ENCODE data around the gene HECTD3. TPM values are rescaled to one million over a fixed set of nuclear protein-coding genes. Genes with fewer than 3 reads are reported as not detected.

The HECTD3 gene
- 10 to 100 TPM in 2 of 3 donors, 1 to 10 TPM in 1; 8.2 to 22.4 (median 17.5) TPM for polyA plus RNA-seq

GRCh38 chr1:45010855-45011811 is at the start of gene HECTD3:
HECTD3 (minus strand) TSS chr1:45011324; CDS start chr1:45011257, 67 bp downstream.
- Mint-ChIP-seq H3K4me1 (peaks cover 47 to 61% of the 10 kb centered on the region in 2 donors), H3K27me3 (ENCODE audit: low read depth in 3 of 3) (peaks cover 2 to 4% (median 3%) of the 10 kb centered on the region in 3 donors), H3K36me3 (peaks cover 11 to 17% (median 15%) of the 10 kb centered on the region in 3 donors), H3K4me3 (peak within 1 kb of the TSS; percentile 88 to 96 (median 91)), H3K27ac (peak within 1 kb of the TSS; percentile 86 to 97 (median 92)), H3K9me3 (no peaks in the 10 kb centered on the region)
- DNase-seq = peak; percentile 70 to 73 (median 71)

GRCh38 chr1:45059829-45060228 is 48.7 kb upstream of the HECTD3 start:
- no peak overlapping the region for H3K4me3 Mint-ChIP-seq
- DNase-seq = no peak
- no peaks in the 10 kb centered on the region for H3K9me3 Mint-ChIP-seq
- H3K4me1 Mint-ChIP-seq = no peaks in the 10 kb centered on the region
- no peak overlapping the region for H3K27ac Mint-ChIP-seq
- H3K36me3 Mint-ChIP-seq = peaks cover 0 to 8% (median 0%) of the 10 kb centered on the region in 3 donors
- H3K27me3 Mint-ChIP-seq (ENCODE audit: low read depth in 3 of 3) = peaks cover 0 to 3% (median 0%) of the 10 kb centered on the region in 3 donors

GRCh38 chr1:45057542-45057941 is 46.4 kb upstream of the HECTD3 start:
- Mint-ChIP-seq H3K4me1 (no peaks in the 10 kb centered on the region), H3K27ac (no peak overlapping the region), H3K4me3 (no peak overlapping the region), H3K9me3 (no peaks in the 10 kb centered on the region), H3K27me3 (ENCODE audit: low read depth in 3 of 3) (peaks cover 0 to 2% (median 0%) of the 10 kb centered on the region in 3 donors), H3K36me3 (peaks cover 0 to 8% (median 0%) of the 10 kb centered on the region in 3 donors)
- DNase-seq = no peak

GRCh38 chr1:45051005-45051772 is 40.1 kb upstream of the HECTD3 start:
- Mint-ChIP-seq H3K27me3 (ENCODE audit: low read depth in 3 of 3) (no peaks in the 10 kb centered on the region), H3K4me3 (peak overlapping the region; percentile 68 to 82 (median 77)), H3K9me3 (no peaks in the 10 kb centered on the region), H3K36me3 (peaks cover 0 to 8% (median 0%) of the 10 kb centered on the region in 3 donors), H3K27ac (peak overlapping the region; percentile 85 to 91 (median 88)), H3K4me1 (peaks cover 10 to 14% of the 10 kb centered on the region in 2 donors)
- peak in 2 of 3 donors; percentile 1 to 14 for DNase-seq

GRCh38 chr1:45047032-45047431 is 35.9 kb upstream of the HECTD3 start:
- Mint-ChIP-seq H3K4me1 (peaks cover 10 to 14% of the 10 kb centered on the region in 2 donors), H3K4me3 (no peak overlapping the region), H3K9me3 (no peaks in the 10 kb centered on the region), H3K27ac (no peak overlapping the region), H3K27me3 (ENCODE audit: low read depth in 3 of 3) (no peaks in the 10 kb centered on the region), H3K36me3 (peaks cover 0 to 4% (median 0%) of the 10 kb centered on the region in 3 donors)
- DNase-seq = no peak

- Mint-ChIP-seq H3K4me1 (no peaks in the 10 kb centered on the region), H3K4me3 (no peak overlapping the region), H3K9me3 (no peaks in the 10 kb centered on the region), H3K27ac (no peak overlapping the region), H3K27me3 (ENCODE audit: low read depth in 3 of 3) (no peaks in the 10 kb centered on the region), H3K36me3 (peaks cover 0 to 4% (median 0%) of the 10 kb centered on the region in 3 donors)
- DNase-seq = no peak
Measured at GRCh38 chr1:45044916-45045315, 33.8 kb upstream of the HECTD3 start.

- peaks cover 3 to 4% (median 3%) of the 10 kb centered on the region in 3 donors for H3K36me3 Mint-ChIP-seq
- H3K4me3 Mint-ChIP-seq = no peak overlapping the region
- no peaks in the 10 kb centered on the region for H3K27me3 Mint-ChIP-seq (ENCODE audit: low read depth in 3 of 3)
- no peaks in the 10 kb centered on the region for H3K9me3 Mint-ChIP-seq
- no peak overlapping the region for H3K27ac Mint-ChIP-seq
- H3K4me1 Mint-ChIP-seq = no peaks in the 10 kb centered on the region
- no peak for DNase-seq
Measured at GRCh38 chr1:45043094-45043493, 32.0 kb upstream of the HECTD3 start.

GRCh38 chr1:45040297-45040696 is 29.2 kb upstream of the HECTD3 start:
- Mint-ChIP-seq H3K4me1 (no peaks in the 10 kb centered on the region), H3K36me3 (peaks cover 3 to 6% (median 4%) of the 10 kb centered on the region in 3 donors), H3K9me3 (no peaks in the 10 kb centered on the region), H3K27ac (no peak overlapping the region), H3K27me3 (ENCODE audit: low read depth in 3 of 3) (no peaks in the 10 kb centered on the region), H3K4me3 (no peak overlapping the region)
- no peak for DNase-seq

- Mint-ChIP-seq H3K36me3 (peaks cover 3 to 6% (median 4%) of the 10 kb centered on the region in 3 donors), H3K27ac (no peak overlapping the region), H3K4me1 (no peaks in the 10 kb centered on the region), H3K27me3 (ENCODE audit: low read depth in 3 of 3) (no peaks in the 10 kb centered on the region), H3K4me3 (no peak overlapping the region), H3K9me3 (no peaks in the 10 kb centered on the region)
- no peak for DNase-seq
Measured at GRCh38 chr1:45038661-45039364, 27.7 kb upstream of the HECTD3 start.

- Mint-ChIP-seq H3K27me3 (ENCODE audit: low read depth in 3 of 3) (no peaks in the 10 kb centered on the region), H3K4me3 (no peak overlapping the region), H3K4me1 (peaks cover 3 to 5% of the 10 kb centered on the region in 2 donors)
Measured at GRCh38 chr1:45038240-45038639, 27.1 kb upstream of the HECTD3 start.

GRCh38 chr1:45037456-45037855 is 26.3 kb upstream of the HECTD3 start:
- Mint-ChIP-seq H3K9me3 (no peaks in the 10 kb centered on the region), H3K4me3 (no peak overlapping the region), H3K4me1 (peaks cover 3 to 7% of the 10 kb centered on the region in 2 donors), H3K36me3 (peaks cover 3 to 6% (median 5%) of the 10 kb centered on the region in 3 donors), H3K27me3 (ENCODE audit: low read depth in 3 of 3) (peaks cover 0 to 1% (median 0%) of the 10 kb centered on the region in 3 donors), H3K27ac (no peak overlapping the region)
- DNase-seq = no peak

More at GRCh38 chr1:45038240-45038639, 27.1 kb upstream of the HECTD3 start:
- no peak overlapping the region for H3K27ac Mint-ChIP-seq
- no peak for DNase-seq
- H3K9me3 Mint-ChIP-seq = no peaks in the 10 kb centered on the region
- peaks cover 3 to 6% (median 4%) of the 10 kb centered on the region in 3 donors for H3K36me3 Mint-ChIP-seq

GRCh38 chr1:45035631-45036301 is 24.6 kb upstream of the HECTD3 start:
- peaks cover 0 to 4% (median 0%) of the 10 kb centered on the region in 3 donors for H3K27me3 Mint-ChIP-seq (ENCODE audit: low read depth in 3 of 3)
- H3K4me1 Mint-ChIP-seq = peaks cover 3 to 7% of the 10 kb centered on the region in 2 donors
- no peak for DNase-seq
- peaks cover 3 to 6% (median 3%) of the 10 kb centered on the region in 3 donors for H3K36me3 Mint-ChIP-seq
- H3K4me3 Mint-ChIP-seq = no peak overlapping the region
- peak overlapping the region in 1 of 6 donors; percentile 64 for H3K27ac Mint-ChIP-seq
- H3K9me3 Mint-ChIP-seq = no peaks in the 10 kb centered on the region

- no peak overlapping the region for H3K4me3 Mint-ChIP-seq
- H3K27me3 Mint-ChIP-seq (ENCODE audit: low read depth in 3 of 3) = peaks cover 0 to 5% (median 0%) of the 10 kb centered on the region in 3 donors
- H3K36me3 Mint-ChIP-seq = peaks cover 3 to 6% (median 3%) of the 10 kb centered on the region in 3 donors
- no peaks in the 10 kb centered on the region for H3K9me3 Mint-ChIP-seq
- no peak for DNase-seq
- peaks cover 3 to 7% of the 10 kb centered on the region in 2 donors for H3K4me1 Mint-ChIP-seq
- peak overlapping the region in 3 of 6 donors; percentile 68 to 76 (median 69) for H3K27ac Mint-ChIP-seq
Measured at GRCh38 chr1:45033356-45033755, 22.2 kb upstream of the HECTD3 start.

All from immature natural killer cell (primary cell).